NCI-H69 (cell line): ENCODE measurements around the gene NXPH4.

Source experiments
- DNase-seq: peaks from one replicate; lab custom pipeline; 2025; lab: John Stamatoyannopoulos, UW

NXPH4 gene

GRCh38 chr12:57219205-57219992 lies 2.8 kb downstream of the NXPH4 start:
- DNase-seq = no peak

GRCh38 chr12:57219993-57220754 lies 3.6 kb downstream of the NXPH4 start:
- peak; percentile 74 for DNase-seq

GRCh38 chr12:57220770-57221168 lies 4.2 kb downstream of the NXPH4 start:
- DNase-seq = no peak

- no peak for DNase-seq
These were observed 4.7 kb downstream of the NXPH4 start for GRCh38 chr12:57221169-57221917.

- peak; percentile 54 for DNase-seq
These were observed 5.9 kb downstream of the NXPH4 start for GRCh38 chr12:57222286-57223190.

- no peak for DNase-seq
These were observed 6.9 kb downstream of the NXPH4 start for GRCh38 chr12:57223191-57224165.

GRCh38 chr12:57224278-57224972 lies 7.8 kb downstream of the NXPH4 start:
- DNase-seq = no peak

- DNase-seq = peak; percentile 75
These were observed 8.5 kb downstream of the NXPH4 start for GRCh38 chr12:57224973-57225679.

GRCh38 chr12:57225680-57226210 lies 9.2 kb downstream of the NXPH4 start:
- no peak for DNase-seq

- peak; percentile 88 for DNase-seq
These were observed 10.2 kb downstream of the NXPH4 start for GRCh38 chr12:57226588-57227314.

- peak; percentile 73 for DNase-seq
These were observed 10.9 kb downstream of the NXPH4 start for GRCh38 chr12:57227315-57228115.

- peak; percentile 54 for DNase-seq
These were observed 12.5 kb downstream of the NXPH4 start for GRCh38 chr12:57229046-57229633.

GRCh38 chr12:57229634-57230380 lies 13.2 kb downstream of the NXPH4 start, which contains the start of gene SHMT2:
TSS of gene SHMT2 (plus strand) at chr12:57229711. CDS start at chr12:57229779, 68 bp downstream.
- peak; percentile 98 for DNase-seq

GRCh38 chr12:57230381-57231155 lies 14.0 kb downstream of the NXPH4 start:
- DNase-seq = no peak
